HepG2 (cell line): ENCODE results near the gene ARSJ. TPM values are rescaled to one million over a fixed set of nuclear protein-coding genes. Genes with fewer than 3 reads are reported as not detected.

Source experiments
- ATAC-seq: fragments of 200-7000 bp; cut with Tn5 transposase; 3 replicates; pipeline ENCODE4 v1.9.1; 2020; ENCODE audit warnings: mild to moderate bottlenecking, moderate library complexity
- BruUV-seq: library from RNA; stranded (reverse); fragments of 400-500 nt; replicated peaks from 2 replicates; lab custom pipeline; 2021; lab: Mats Ljungman, UMichigan
- CTCF ChIA-PET: fragments of 300-600 bp; formaldehyde crosslinking; extraction: SDS; loops from one replicate; lab custom pipeline; 2021; ENCODE audit warnings: low total read pairs, inconsistent platforms, low intra/inter-chr PET ratio; lab: Yijun Ruan, JAX
- POLR2A ChIA-PET: fragments of 350-600 bp; sonication (Branson Sonifier 250); formaldehyde crosslinking; loops from one replicate; lab custom pipeline; 2020; ENCODE audit warnings: antibody characterized with exemption, inconsistent platforms; lab: Yijun Ruan, JAX
- DNase-seq: peaks from one replicate; pipeline ENCODE4 v3.0.0-alpha.2; 2015; ENCODE audit warnings: low spot score
- FAIRE-seq: peaks from 3 replicates; lab custom pipeline; 2011; peaks lifted over from hg19 to GRCh38; lab: Jason Lieb, UNC
- H2AFZ ChIP-seq: one replicate; pipeline ENCODE4 v1.6.1; 2011; ENCODE audit warnings: low read length, inconsistent platforms
- H3K27ac ChIP-seq: fragments of 300-600 bp; 3 replicates; pipeline ENCODE4 v1.8.0; 2011; ENCODE audit warnings: mixed run types, mild to moderate bottlenecking, mixed read lengths, low read length, inconsistent platforms; ENCODE audit not compliant: insufficient read depth; ENCODE audit errors: extremely low read length
- H3K27me3 ChIP-seq, 2 experiments: fragments of 200-600 bp in 1 of 2; 2 replicates in 1 of 2; 3 replicates in 1 of 2; pipeline versions ENCODE4 v1.6.0 to v1.8.0; 2011; ENCODE audit warnings: low read length in 2 of 2, mild to moderate bottlenecking in 2 of 2, moderate library complexity in 2 of 2, inconsistent platforms in 1 of 2; ENCODE audit not compliant: insufficient read depth in 2 of 2, control insufficient read depth in 1 of 2
- H3K36me3 ChIP-seq, 2 experiments: fragments of 200-600 bp in 1 of 2; replicated peaks in 1 of 2; 2 replicates in 1 of 2; 3 replicates in 1 of 2; pipeline versions ENCODE4 v1.5.1 to v1.8.0; 2011; ENCODE audit warnings: low read length in 2 of 2, inconsistent platforms in 1 of 2; ENCODE audit not compliant: insufficient read depth in 2 of 2, control insufficient read depth in 1 of 2
- H3K4me1 ChIP-seq: 2 replicates; pipeline ENCODE4 v1.5.1; 2012; ENCODE audit warnings: low read length, inconsistent platforms; ENCODE audit not compliant: insufficient read depth
- H3K4me2 ChIP-seq: 2 replicates; pipeline ENCODE4 v1.6.0; 2011; ENCODE audit warnings: low read depth, low read length, inconsistent platforms
- H3K4me3 ChIP-seq, 3 experiments: fragments of 200-600 bp in 1 of 3; sonication (generic), shearing (Covaris generic) in 1 of 3; replicated peaks in 1 of 3; 2 replicates each; pipeline ENCODE4 v1.5.1; 2011 to 2016; ENCODE audit warnings: low read length in 3 of 3, inconsistent platforms in 2 of 3, low read depth in 2 of 3, mild to moderate bottlenecking in 2 of 3, control low read depth in 1 of 3, mixed read lengths in 1 of 3; ENCODE audit not compliant: insufficient read depth in 1 of 3
- H3K79me2 ChIP-seq: one replicate; pipeline ENCODE4 v1.6.1; 2011; ENCODE audit warnings: low read length, inconsistent platforms; ENCODE audit not compliant: insufficient read depth
- H3K9ac ChIP-seq: 2 replicates; pipeline ENCODE4 v1.6.0; 2011; ENCODE audit warnings: mild to moderate bottlenecking, low read depth, low read length, inconsistent platforms; ENCODE audit not compliant: insufficient read depth
- H3K9me3 ChIP-seq: 2 replicates; pipeline ENCODE4 v1.5.1; 2012; ENCODE audit warnings: mild to moderate bottlenecking, low read length
- H4K20me1 ChIP-seq: 2 replicates; pipeline ENCODE4 v1.6.0; 2011; ENCODE audit warnings: inconsistent platforms, mild to moderate bottlenecking, low read length, moderate library complexity; ENCODE audit not compliant: insufficient read depth
- HDAC2 ChIP-seq: sonication (generic); formaldehyde crosslinking; IDR thresholded peaks from 2 replicates; pipeline ENCODE4 v1.4.0; 2020; ENCODE audit warnings: missing genetic modification reagents
- HIC2 ChIP-seq: sonication (generic); formaldehyde crosslinking; IDR thresholded peaks from 2 replicates; pipeline ENCODE4 v1.9.0; 2022; ENCODE audit warnings: low read depth, missing genetic modification reagents
- PITX1 ChIP-seq: sonication (generic); formaldehyde crosslinking; IDR thresholded peaks from 2 replicates; pipeline ENCODE4 v1.5.1; 2020; ENCODE audit warnings: mild to moderate bottlenecking, missing genetic modification reagents
- POGK ChIP-seq: sonication (generic); formaldehyde crosslinking; conservative IDR thresholded peaks from 2 replicates; pipeline ENCODE4 v1.8.0; 2022; ENCODE audit warnings: mild to moderate bottlenecking, moderate library complexity, missing genetic modification reagents
- POLR2AphosphoS5 ChIP-seq: IDR thresholded peaks from 2 replicates; pipeline ENCODE4 v1.6.1; 2012; ENCODE audit warnings: low read depth, low read length
- SALL1 ChIP-seq: sonication (generic); formaldehyde crosslinking; IDR thresholded peaks from 2 replicates; pipeline ENCODE4 v1.8.0; 2022; ENCODE audit warnings: mild to moderate bottlenecking, missing genetic modification reagents
- SIN3A ChIP-seq: IDR thresholded peaks from 2 replicates; pipeline ENCODE4 v1.6.1; 2011; ENCODE audit warnings: low read depth, mild to moderate bottlenecking, control low read depth, low read length, borderline replicate concordance
- SNAPC2 ChIP-seq: sonication (generic); formaldehyde crosslinking; IDR thresholded peaks from 2 replicates; pipeline ENCODE4 v1.8.1; 2022; ENCODE audit warnings: mild to moderate bottlenecking, missing genetic modification reagents
- TAF15 ChIP-seq: fragments of 200-400 bp; formaldehyde crosslinking; IDR thresholded peaks from one replicate; pipeline ENCODE4 v1.6.1; 2018; ENCODE audit warnings: mild to moderate bottlenecking, low read depth, low read length; ENCODE audit not compliant: poor library complexity, severe bottlenecking
- ZBTB26 ChIP-seq: IDR thresholded peaks from 2 replicates; pipeline ENCODE4 v1.6.1; 2016; ENCODE audit warnings: missing compliant biosample characterization, missing genetic modification reagents, borderline replicate concordance
- ZNF10 ChIP-seq: sonication (generic); formaldehyde crosslinking; IDR thresholded peaks from 2 replicates; pipeline ENCODE4 v1.4.0; 2020; ENCODE audit warnings: mild to moderate bottlenecking, low read depth, missing genetic modification reagents, borderline replicate concordance
- ZNF17 ChIP-seq: sonication (generic); formaldehyde crosslinking; IDR thresholded peaks from 2 replicates; pipeline ENCODE4 v1.5.0; 2020; ENCODE audit warnings: mild to moderate bottlenecking, missing genetic modification reagents
- ZNF20 ChIP-seq: sonication (generic); formaldehyde crosslinking; IDR thresholded peaks from 2 replicates; pipeline ENCODE4 v1.4.0; 2020; ENCODE audit warnings: mild to moderate bottlenecking, moderate library complexity, missing genetic modification reagents
- ZNF329 ChIP-seq: sonication (generic); formaldehyde crosslinking; IDR thresholded peaks from 2 replicates; pipeline ENCODE4 v1.9.0; 2021; ENCODE audit warnings: low read depth, mild to moderate bottlenecking, missing genetic modification reagents
- ZNF362 ChIP-seq: sonication (generic); formaldehyde crosslinking; IDR thresholded peaks from 2 replicates; pipeline ENCODE4 v1.4.0; 2020; ENCODE audit warnings: missing genetic modification reagents, mild to moderate bottlenecking, borderline replicate concordance
- ZNF383 ChIP-seq: sonication (generic); formaldehyde crosslinking; IDR thresholded peaks from 2 replicates; pipeline ENCODE4 v1.4.0; 2020; ENCODE audit warnings: missing genetic modification reagents, mild to moderate bottlenecking, borderline replicate concordance
- ZNF570 ChIP-seq: sonication (generic); formaldehyde crosslinking; IDR thresholded peaks from 2 replicates; pipeline ENCODE4 v1.4.0; 2020; ENCODE audit warnings: mild to moderate bottlenecking, missing genetic modification reagents, borderline replicate concordance
- ZNF709 ChIP-seq: sonication (generic); formaldehyde crosslinking; IDR thresholded peaks from 2 replicates; pipeline ENCODE4 v1.5.0; 2020; ENCODE audit warnings: mild to moderate bottlenecking, missing genetic modification reagents
- whole genome bisulfite sequencing: methylation state at CpG from one replicate; pipeline ENCODE4 v1.1.6; 2017; ENCODE audit warnings: low lambda C conversion rate; 5-methylcytosine and 5-hydroxymethylcytosine counted together
- in situ Hi-C: cut with HindIII; loops from 2 replicates; pipeline ENCODE4 v1.10.0; 2017; ENCODE audit warnings: low pct_unique_long_range_greater_than_20kb; ENCODE audit not compliant: extremely low pct_ligation_motif_present
- intact Hi-C: fragments of 100-400 bp; cut with micrococcal nuclease; formaldehyde crosslinking; loops from one replicate; pipeline ENCODE4 v1.10.0; 2022; ENCODE audit not compliant: unreplicated experiment
- polyA plus RNA-seq, 8 experiments: library from polyadenylated mRNA; depleted of rRNA in 3 of 8; stranded (reverse) in 7 of 8; unstranded in 1 of 8; fragments of >200 nt; fragmentation: Illumina TruSeq in 4 of 8; extraction: Trizol in 4 of 8; gene quantifications; 2 replicates each; pipeline versions ENCODE4 v1.2.1 to v1.2.3, GENCODE V29; 2011 to 2016; ENCODE audit warnings: low read depth in 4 of 8, missing spikeins in 1 of 8, mixed read lengths in 1 of 8; ENCODE audit not compliant: insufficient read depth in 1 of 8
- total RNA-seq, 5 experiments: library from RNA; depleted of rRNA; stranded (reverse); fragments of >200 nt; fragmentation: Illumina TruSeq; extraction: Trizol; gene quantifications; 2 replicates each; pipeline ENCODE4 v1.2.3, GENCODE V29; 2016; ENCODE audit warnings: low read depth in 1 of 5

Gene ARSJ
- total and polyA plus RNA-seq, 2 of the 13 experiments (the other 11 are each of a cell fraction or from before 2014, with no cell fraction given), result not detected

- Histone ChIP-seq H3K9ac (no peak overlapping the region), H3K36me3 (no peaks in the 10 kb centered on the region), H3K4me3 (no peak overlapping the region), H3K9me3 (no peaks in the 10 kb centered on the region), H3K4me1 (no peaks in the 10 kb centered on the region), H3K79me2 (no peaks in the 10 kb centered on the region), H3K27me3 (peaks cover 3 to 17% of the 10 kb centered on the region in 2 experiments; a peak in 3 of 5 replicates), H3K27ac (no peak overlapping the region), H4K20me1 (no peaks in the 10 kb centered on the region), H3K4me2 (no peak overlapping the region), H2AFZ (no peak overlapping the region)
- intact Hi-C loops (no loop called here), in situ Hi-C loops (no loop called here)
- POLR2A ChIA-PET, result no interaction called here
- CTCF ChIA-PET, result no interaction called here
- FAIRE-seq (no peak), ATAC-seq (peak; percentile 25; the same call in 1 of the 3 replicates), DNase-seq (no peak)
- no TSS peak for BruUV-seq
- TF ChIP-seq ZNF709 (CRISPR knock-in tag) (no peak), HIC2 (CRISPR knock-in tag) (no peak), SIN3A (no peak), PITX1 (CRISPR knock-in tag) (no peak), ZNF20 (CRISPR knock-in tag) (no peak), ZNF383 (CRISPR knock-in tag) (no peak), ZNF570 (no peak), SALL1 (no peak), POGK (CRISPR knock-in tag) (no peak), SNAPC2 (CRISPR knock-in tag) (no peak), TAF15 (no peak), ZNF17 (CRISPR knock-in tag) (no peak), ZNF10 (CRISPR knock-in tag) (no peak), ZBTB26 (CRISPR knock-in tag) (no peak), HDAC2 (CRISPR knock-in tag) (no peak), POLR2AphosphoS5 (no peak), ZNF362 (CRISPR knock-in tag) (no peak), ZNF329 (CRISPR knock-in tag) (no peak)
- 86% methylated on average over 13 of the region's 18 CpGs for WGBS
These were observed 793 bp downstream of the ARSJ start for GRCh38 chr4:113978561-113979147.
